Neural cell (in vitro differentiated cells): Measurements from ENCODE around the gene GALNT12.

Experiments used
- EP300 ChIP-seq: fragments of 450-650 bp; conservative IDR thresholded peaks from 2 replicates; pipeline ENCODE4 v1.6.1; 2014; ENCODE audit warnings: antibody characterized with exemption, mild to moderate bottlenecking, moderate library complexity; ENCODE audit not compliant: poor library complexity, severe bottlenecking
- EZH2 ChIP-seq: fragments of 200-600, 300-800 bp; shearing (Covaris generic), sonication (generic); IDR thresholded peaks from 2 replicates; pipeline ENCODE4 v1.6.1; 2014; ENCODE audit warnings: antibody characterized with exemption, low read length, borderline replicate concordance, mild to moderate bottlenecking; ENCODE audit not compliant: insufficient read depth, poor library complexity, severe bottlenecking
- RAD21 ChIP-seq: fragments of 450-650 bp; conservative IDR thresholded peaks from 2 replicates; pipeline ENCODE4 v1.6.1; 2014; ENCODE audit warnings: antibody characterized with exemption, mild to moderate bottlenecking, moderate library complexity
- TF ChIP-seq, protein P1 (sequence below): fragments of 450-650 bp; IDR thresholded peaks from 2 replicates; pipeline ENCODE4 v1.5.1; 2014; ENCODE audit warnings: antibody characterized with exemption, mild to moderate bottlenecking, moderate library complexity; ENCODE audit not compliant: poor library complexity, severe bottlenecking

DNA sequence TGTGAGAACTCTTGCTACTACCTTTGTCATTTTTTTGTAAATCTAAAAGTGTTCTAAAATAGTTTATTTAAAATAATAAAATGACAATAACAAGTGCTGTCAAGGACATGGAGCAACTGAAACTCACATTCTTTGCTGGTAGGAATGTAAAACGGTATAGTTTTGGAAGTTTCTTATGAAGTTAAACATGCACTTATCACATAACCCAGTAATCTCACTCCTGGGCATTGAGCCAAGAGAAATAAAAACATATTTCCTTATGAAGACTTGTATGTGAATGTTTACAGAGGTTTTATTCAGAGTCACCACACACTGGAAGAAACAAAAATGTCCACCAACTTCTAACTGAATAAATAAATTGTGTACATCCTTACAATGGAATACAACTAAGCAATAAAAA lies 90.3 kb downstream of the GALNT12 start:
- TF ChIP-seq, protein P1, sequence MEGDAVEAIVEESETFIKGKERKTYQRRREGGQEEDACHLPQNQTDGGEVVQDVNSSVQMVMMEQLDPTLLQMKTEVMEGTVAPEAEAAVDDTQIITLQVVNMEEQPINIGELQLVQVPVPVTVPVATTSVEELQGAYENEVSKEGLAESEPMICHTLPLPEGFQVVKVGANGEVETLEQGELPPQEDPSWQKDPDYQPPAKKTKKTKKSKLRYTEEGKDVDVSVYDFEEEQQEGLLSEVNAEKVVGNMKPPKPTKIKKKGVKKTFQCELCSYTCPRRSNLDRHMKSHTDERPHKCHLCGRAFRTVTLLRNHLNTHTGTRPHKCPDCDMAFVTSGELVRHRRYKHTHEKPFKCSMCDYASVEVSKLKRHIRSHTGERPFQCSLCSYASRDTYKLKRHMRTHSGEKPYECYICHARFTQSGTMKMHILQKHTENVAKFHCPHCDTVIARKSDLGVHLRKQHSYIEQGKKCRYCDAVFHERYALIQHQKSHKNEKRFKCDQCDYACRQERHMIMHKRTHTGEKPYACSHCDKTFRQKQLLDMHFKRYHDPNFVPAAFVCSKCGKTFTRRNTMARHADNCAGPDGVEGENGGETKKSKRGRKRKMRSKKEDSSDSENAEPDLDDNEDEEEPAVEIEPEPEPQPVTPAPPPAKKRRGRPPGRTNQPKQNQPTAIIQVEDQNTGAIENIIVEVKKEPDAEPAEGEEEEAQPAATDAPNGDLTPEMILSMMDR: no peak
- TF ChIP-seq EZH2 (no peak), EP300 (no peak), RAD21 (no peak)
